ENCODE data around the gene NFIB.

NFIB gene

DNA sequence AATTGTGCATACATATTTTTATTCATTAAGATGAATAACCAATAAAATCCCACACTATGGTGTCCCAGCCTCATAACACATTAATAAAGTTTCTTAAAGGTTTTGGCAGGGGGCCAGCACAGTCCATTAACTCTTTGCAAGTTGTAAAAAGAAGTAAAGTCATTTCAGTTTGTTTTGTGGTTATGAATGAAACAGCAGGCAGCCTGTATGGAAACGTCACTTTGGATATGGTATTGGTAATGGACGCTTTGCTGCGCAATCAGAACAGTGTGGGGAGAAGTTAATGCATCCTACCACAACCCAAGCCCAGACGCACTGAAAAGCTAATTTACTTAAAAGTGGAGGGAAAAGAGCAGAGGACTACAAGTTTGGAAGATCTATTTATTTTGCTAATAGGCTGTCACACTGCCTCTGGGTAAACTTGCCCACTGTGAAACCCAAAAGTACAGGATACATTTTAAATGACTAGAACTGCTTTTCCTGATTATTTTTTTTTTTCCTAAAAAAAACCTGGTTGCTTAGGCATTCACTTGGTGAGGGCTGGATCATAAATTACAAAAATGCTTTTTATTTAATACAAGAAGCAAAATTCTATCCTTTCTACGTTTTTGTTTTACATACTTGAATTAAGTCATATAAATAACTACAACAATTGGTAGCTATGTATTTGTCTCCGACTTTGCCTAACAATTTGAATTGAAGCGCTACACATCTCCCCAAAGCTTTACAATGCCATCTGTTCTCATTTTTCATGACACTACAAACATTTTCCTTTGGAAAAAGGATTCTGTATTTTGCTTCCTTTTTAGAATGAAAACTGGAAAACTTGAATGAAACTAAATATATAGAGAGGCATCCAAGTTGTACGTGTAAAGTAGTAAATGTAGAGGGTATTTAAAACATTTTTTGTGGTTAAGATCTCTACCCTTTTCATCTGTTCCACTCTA is 104.3 kb downstream of the NFIB start:
- DNase-seq, result no peak

DNA sequence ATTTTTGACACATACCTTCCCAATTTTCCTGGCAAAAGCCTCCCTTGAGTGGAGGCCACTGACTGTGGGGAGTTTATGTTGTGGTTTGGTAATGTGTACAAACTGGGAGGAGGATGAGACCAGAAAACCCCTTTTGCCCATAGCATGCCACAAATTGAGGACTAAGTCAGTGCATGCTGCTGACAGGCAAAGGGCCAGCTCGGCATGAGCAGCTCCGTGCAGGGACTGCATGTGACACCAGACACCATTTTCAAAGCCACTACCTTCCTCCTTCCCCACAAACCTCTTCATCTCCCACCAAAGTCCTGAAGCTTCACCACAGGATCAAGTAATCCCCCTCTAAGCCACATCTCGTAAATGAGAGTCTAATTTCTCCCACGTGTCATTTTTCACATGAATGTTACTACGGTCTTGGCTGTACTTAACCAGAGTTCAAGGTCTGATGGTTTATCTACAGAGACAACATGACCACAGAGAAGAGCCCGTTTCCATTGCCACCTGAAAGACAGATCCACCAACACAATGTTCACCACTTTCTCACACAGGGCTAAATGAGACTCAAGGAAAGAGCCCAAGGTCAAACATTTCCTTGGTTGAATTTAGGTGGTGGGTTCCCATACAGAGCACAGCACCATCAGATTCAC is 106.5 kb downstream of the NFIB start:
- DNase-seq, result no peak

DNA sequence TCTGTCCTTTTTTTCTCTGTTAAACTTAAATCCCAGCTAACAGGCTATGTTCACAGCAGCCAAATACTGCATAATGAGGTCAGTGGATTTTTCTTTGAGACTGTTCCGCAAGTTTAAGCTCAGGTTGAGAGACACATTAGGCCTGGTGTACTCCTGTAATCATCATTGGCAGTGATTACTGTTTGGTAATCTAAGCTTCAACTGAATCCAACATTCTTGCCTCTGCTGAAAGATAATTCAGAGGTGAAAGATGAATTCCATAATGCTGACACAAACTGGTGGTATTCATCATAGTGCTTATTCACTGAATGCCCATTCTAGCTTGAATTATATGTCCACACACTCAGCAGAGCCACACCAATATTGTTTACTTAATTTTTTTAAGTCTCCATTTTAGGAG is 108.5 kb downstream of the NFIB start:
- DNase-seq, result no peak

DNA sequence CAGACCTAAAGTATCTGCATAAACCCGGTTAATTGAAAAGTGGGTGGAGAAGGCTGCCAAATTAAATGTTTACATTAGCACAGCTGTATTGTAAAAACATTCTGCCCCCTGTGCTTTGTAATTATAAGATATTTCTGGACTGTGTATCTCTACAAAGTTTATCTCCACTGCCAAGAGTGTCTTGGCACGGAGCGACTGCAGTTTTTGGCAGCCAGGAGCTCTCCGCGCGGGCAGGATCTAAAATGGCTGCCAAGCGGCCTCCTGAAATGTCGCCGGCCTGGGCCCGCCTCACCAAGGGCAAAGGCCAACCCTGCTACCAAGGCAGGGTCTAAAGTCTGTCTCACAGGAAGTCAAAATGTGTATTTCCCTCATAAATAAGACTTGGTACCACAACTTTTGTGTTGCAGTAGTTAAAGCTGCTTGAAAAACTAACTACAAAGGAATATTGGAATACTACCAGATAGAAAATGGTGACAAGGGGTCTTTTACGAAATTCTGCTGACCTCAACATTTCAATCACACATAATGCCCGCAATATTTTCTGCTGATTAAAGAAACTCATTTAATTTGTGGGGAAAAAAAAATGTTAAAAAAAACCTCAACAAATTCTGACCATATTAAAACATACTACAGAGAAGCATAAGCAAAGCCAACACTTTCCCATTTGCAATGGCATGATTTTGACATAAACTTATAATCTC is 110.4 kb downstream of the NFIB start:
- DNase-seq, result peak; percentile 60

DNA sequence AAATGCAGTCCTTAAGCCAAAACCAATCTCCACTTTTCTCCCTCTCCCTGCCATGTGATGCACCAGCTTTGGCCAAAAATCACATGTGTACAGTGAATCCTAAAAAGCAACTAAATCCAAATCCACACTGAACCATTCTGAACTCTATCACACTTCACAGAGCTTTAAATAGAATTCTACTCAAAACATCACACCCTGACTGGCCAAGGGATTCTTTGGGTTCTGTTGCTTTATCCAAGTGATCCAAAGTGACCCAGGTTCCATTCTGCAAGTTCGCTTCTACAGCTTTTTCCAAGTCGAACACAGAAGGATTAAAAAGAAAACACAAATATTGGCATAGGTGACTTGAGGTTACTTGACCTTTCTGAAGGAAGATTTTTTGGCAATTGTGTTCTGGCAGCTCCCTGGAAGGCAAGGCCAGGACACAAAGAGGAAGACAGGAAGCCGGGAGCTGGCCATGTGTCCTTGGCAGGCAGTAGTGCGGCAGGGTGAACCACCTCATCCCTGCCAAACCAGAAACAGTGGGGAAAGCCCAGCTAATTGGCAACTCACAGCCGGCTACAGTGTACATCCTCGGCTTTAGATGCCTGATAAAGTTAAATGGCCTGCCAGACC is 115.0 kb downstream of the NFIB start:
- DNase-seq, result no peak

DNA sequence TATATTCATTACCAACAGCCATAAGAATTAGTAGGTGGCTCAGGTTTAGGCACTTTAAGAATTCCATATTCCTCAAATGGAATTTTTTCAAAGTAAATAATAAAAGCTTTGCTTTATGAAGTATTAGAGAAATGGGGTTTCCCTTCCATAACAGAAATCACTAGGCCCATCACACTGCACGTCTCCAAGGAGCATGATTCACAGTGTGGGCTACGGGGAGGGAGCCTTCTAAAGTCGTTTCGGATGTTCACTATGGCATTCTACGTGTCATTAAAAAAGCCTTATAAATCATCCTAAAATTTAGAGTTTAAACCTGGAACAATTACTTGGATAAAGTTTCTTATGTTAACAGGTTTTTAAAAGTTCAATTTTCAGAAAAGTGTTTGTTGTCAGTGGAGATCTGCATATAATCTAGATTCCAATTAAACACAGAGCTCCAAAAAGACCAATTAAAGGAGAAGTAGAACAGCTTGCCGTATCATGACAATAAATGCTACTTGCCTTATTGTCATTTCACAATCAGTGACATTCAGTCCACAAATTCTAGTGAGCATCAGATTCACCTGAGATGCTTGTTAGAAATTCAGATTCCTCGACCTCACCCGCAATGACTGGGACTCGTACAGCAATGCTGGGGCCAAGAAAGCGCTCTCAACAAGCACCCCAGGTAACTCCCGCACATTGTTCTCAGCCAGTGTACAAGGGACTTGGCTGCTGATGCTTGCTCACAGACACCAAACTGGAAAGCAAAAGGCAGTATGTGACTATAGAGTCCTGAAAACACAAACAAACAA is 115.7 kb downstream of the NFIB start:
- DNase-seq, result no peak

DNA sequence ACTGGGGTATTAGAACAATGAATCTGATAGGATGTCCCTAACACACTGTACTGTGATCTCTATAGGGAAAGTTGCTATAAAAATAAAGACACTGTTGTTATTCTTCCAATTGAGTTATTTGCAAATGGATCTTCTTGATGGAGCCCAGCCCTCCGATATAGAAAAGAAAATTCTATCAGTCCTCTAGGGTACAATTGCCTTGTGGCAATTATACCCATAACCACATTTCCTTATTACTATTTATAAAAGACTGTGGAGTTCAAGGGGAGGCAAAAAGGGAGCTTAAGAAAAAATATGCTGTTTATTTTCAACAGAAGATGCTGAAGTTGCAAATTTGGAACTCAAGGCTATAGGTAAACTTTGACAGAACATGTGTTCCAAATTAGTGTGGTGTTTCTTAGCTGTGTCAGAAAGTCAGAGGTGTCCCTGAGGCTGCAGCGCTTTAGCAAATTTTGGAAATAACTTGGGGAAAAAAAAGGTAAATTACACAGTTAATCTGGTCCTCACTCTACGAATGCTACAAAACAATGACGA is 116.5 kb downstream of the NFIB start:
- no peak for DNase-seq

DNA sequence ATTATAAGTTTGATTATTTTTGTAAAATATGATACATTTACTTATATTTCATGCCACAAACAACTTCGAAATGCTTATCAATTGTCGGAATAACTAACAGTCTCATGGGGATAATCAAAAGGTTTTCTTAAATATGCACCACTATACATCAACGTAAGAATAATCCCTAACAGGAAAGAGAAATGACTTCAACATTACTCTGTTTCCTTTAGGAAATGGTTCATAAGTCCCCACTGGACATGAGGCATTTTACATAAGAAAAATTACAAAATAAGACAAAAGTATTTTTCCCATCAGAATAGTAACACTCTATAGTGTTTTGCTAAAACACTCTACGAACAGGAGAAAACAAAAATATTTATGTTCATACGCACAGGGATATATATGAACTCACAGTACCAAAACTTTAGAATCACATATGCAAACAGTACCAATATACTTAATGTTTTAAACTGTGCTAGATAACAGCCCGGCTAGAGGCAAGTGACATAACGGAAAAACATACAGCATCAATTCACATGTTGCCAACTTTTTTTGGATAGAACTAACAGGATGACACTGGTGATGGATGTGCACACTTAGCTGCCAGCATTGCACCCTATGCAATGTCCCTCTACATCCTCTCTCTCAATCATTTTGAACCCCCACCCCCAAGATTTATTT is 120.5 kb downstream of the NFIB start:
- no peak for DNase-seq

DNA sequence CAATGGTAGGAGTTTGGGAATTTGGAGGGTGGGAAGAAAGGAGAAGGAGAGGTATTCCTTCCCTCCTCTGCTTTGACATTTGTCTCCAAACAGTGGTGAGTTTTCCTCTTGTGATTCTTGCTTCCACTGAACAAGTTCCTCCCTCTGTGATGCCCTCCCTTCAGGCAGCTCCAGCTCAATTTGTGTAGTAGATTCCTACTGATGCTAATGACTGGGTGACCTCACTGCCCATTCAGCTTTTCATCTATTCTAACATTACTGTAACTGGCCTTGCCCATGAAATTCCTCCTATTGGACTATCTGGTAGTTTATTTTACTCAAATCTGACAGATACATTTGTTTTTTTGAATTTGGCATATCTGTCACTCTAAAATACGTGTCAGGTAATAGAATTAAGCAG is 121.4 kb downstream of the NFIB start:
- DNase-seq, result no peak

DNA sequence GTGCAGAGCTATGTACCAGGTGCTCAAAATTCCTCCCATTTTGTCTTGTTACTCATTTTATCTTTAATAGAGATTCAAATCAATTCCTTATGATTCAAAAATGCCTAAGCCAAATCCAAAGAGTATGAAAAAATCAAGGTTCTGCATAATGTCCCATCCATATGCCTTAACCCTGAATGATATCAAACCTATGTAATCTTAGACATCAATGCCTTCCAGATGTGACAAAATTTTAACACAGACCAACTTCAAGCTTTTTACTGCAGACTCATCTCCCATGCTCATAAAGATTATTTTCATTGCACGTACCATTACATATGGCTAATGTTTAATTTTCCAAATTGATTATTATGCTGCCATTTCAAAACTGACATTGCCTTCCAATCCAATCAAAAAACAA is 122.4 kb downstream of the NFIB start:
- DNase-seq, result no peak

DNA sequence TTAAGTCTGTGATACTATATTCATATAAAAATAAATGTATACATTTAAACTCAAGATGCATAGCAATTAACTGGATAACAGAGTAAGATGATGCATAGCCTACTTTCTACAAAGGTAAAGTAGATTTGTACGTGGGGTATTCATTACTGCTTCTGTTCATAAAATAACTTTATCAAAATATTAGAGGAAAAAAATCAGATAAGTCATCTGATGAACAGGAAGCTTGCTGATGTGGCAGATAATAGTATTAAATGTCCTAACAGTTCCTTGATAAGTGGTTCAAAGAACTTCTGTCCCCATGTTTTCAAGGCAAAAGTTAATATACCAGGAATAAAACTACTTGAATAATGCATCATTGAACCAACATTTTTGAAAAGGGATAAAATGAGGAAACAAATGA is 123.7 kb downstream of the NFIB start:
- DNase-seq, result no peak

DNA sequence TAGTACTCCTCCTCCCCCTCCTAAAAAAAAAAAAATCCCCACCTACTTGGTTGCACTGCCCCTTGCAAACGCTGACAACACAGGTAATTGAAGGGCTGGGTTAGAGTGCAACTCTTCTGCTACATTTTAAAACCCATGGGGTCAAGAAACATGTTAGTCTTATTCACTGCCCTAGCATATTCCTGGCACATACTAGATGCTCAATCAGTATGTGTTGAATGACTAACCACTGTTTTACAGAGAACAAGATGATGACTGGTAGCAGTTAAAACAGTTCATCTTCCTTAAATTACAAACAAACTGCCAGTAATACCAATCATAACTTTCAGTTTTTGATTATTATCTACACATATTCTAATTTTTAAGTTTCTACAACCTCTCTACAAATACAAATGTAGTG is 124.4 kb downstream of the NFIB start:
- DNase-seq, result no peak

DNA sequence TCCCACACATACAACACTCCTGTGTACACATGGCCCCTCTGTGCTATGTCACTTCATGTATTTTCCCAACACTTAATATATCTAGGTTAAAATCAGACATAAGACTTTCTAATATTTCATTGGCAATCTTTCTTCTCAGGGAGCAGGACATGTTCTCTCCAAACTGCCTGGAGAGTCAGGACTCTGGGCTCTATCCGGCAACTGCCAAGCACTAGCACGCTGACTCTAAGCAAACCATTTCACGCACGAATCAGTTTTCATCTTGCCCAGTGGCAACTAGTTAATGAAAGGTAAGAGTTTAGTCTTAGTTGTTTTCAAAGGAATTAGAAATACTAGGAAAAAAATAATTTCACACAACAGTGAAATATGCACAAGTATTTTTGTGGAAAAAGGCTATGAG is 124.8 kb downstream of the NFIB start:
- no peak for DNase-seq

DNA sequence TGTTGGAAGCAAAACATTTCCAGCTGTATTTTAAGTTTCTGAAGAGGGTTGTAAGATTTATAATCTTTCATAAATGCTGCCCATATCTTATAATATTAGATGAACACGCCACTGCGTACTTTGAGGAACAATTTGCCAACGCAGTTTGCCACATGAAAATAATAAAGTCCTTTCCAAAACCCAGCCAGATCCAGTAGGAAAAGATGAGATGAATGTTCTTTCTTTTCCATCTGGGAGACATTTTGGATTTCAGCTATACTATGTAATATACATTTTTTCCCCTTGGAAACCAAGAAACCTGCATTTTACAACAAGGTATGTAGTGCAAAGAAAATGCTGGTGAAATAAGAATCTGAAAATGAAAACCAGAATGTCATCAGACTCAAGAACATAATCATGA is 125.4 kb downstream of the NFIB start:
- no peak for DNase-seq

DNA sequence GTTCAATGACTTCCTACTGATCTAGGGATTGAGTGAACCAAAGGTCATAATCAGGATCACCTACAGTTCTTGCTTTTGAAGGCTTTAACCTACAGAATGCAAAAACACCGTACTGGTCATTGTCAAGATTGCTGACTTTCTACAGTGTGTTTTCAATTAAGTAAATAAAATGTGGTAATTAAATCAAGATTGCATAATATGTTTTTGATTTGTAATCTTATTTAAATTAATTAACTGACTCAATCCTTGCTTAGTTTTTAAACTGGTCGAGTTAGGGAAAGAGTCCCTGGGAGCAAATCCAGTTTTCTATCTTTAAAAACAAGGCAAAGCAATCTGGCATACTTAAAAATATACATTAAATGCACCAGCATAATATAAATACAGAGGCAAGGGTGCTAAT is 125.9 kb downstream of the NFIB start:
- no peak for DNase-seq

DNA sequence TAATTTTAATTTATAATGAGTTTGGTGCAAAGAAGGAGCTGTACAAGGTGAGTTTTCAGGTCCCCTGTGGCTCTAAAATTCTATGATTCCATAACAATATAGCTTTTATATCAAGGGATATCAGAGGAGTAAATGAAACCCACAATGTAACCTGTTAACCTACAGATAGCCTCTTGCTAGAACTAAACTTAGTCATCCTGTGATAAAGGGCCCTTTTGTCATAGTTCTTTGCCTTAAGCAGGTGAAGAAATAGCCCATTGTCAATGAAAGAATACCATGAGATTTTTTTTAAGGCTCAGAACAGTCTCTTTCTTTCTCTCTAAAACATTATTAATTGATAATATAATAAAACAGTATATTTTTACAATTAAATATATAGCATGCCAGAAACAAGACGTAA is 127.8 kb downstream of the NFIB start:
- no peak for DNase-seq

DNA sequence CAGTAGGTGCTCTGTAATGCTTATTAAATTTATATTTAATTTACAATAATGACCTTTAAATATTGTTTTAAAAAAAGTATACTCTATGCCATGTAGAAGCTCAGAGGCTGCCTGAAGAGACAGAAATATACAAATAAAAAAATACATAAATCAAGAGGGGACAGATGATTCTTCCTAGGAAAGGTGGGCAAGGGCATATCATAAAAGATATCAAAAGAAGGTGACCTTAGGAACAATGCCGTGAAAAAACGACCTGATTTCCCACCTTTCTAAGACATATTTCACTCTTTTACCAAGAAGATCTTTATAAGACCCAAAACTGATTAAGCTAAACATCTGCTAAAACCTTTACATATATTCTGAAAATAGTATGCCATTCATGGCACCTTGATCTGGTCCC is 128.9 kb downstream of the NFIB start:
- DNase-seq, result no peak

DNA sequence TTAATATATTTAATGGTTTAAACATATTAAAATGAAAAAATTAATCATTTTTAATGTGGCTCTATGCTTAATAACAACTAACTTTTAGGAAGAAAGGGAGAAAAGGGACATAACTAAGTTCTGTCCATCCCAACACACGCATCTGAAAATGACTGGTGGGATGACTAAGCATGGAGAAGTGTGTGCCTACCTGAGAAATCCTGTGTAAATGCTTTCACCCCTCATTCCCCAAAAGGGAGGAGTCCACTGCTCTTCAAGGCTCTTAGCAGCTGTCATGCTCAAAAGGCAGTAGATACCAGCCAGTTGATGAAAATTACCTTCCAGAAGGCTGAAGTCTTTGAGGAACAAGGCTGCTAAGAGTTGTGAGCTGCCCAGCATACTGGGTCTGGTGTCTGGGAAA is 130.9 kb downstream of the NFIB start:
- no peak for DNase-seq

DNA sequence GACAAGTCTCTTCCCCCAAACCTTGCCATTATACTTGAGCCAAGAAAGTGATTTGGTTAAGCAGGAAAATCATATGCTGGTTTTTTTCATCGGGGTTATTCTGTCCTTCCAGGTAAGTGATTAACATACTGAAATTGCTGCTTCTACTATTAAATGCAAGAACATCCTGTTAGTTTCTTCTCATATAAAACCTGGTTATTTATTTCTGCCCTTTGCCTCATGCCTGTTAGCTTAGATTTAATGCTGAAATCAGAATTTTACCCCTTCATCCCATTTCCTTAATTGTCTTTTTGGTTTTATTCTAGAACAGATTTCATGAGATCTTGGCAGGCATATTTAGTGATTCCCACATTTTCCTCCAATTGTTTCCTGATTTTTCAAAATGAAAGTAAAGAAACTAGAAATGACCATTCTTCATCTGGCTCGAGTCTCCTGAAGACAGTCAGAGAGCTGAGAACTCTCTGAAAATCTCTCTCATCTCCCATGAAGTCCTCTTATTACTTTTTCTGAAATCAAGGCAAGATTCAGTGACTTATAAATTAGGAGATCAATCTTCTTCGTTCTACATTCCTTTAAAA is 132.9 kb downstream of the NFIB start:
- no peak for DNase-seq

DNA sequence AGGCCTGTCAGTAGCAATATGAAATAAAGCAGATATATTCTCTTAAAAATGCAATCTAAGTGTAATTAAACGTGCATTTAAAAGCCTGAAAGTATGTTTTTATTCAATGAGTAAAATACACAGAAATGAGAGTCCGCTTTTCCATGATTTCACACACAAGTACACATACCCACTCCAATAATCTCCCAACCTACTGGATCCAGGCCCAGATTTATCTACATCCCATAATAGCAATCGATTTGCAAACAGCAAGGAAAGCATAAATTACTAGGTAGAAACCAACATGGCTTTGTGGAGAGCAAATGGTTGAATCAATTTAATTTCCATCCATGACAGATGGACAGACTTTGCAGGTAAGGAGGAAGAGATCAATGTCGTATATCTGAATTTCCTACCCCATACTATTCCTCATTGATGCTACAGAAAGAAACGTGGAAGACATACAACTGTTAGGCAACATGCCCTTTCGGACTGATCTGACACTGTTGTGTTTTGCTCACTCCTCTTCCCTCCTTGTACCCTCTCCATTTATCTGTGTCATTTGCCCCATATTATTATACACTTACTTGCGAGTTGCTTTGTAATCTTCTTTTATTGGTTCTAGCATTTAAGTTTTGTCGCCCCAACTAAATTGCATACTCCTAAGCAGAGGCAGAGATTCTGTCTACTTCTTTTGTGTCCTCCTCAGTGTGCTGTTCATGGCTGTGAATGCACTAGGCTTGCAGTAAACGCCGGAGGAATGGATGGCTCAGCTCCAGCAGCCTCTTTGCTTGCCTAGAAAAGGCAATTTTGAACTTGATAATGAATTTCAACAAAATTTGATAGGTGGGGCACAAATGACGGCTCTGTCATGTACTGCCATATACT is 133.6 kb downstream of the NFIB start:
- peak; percentile 44 for DNase-seq

Measured in NCI-H1092 (cell line).